ENCODE measurements around the gene SYT11. TPM values are rescaled to one million over a fixed set of nuclear protein-coding genes. Genes with fewer than 3 reads are reported as not detected.
A peak's percentile ranks its signal among the peaks of the same experiment; 100 is the strongest.
"Not testable (repeated sequence)": the region's sequence is repeated elsewhere in the genome, so short reads cannot be mapped to it uniquely, and the experiment has no call there.

SYT11 gene
- total RNA-seq, 2 experiments from 2014 or later: 11.9 to 12.2 TPM

DNA sequence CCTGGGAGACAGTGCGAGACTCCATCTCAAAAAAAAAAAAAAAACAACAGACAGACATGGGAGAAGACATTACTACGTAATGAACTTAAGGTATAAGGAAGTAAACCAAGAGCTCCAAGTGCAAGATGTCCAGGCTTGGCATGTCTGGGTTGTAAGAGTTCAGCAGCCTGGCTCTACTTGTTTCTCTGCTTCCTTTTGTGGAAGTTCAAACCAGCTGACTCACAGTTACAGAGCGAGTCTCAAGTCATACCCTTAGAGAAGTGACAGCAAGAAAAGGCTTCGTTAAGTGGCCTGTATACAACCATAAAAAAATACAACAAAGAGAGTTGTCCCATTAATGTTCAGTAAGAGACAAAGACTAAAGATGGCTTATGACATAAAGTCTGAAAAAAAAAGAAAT is 50.5 kb downstream of the SYT11 start:
- DNase-seq: no peak
- peaks cover 62% of the 10 kb centered on the region for H3K36me3 Mint-ChIP-seq (ENCODE audit: low read depth)
- ChIA-PET POLR2A (no interaction called here), CTCF (no interaction called here)
- peaks cover 26% of the 10 kb centered on the region for H3K4me1 Mint-ChIP-seq (ENCODE audit: low read depth)
- H3K4me3 Mint-ChIP-seq: peak overlapping the region; percentile 99
- peak overlapping the region; percentile 6 for H3K27ac Mint-ChIP-seq
- ATAC-seq: no peak
- H3K9me3 Mint-ChIP-seq (ENCODE audit: insufficient read depth): no peaks in the 10 kb centered on the region
- H3K27me3 Mint-ChIP-seq (ENCODE audit: low read depth): no peaks in the 10 kb centered on the region

- H3K27me3 Mint-ChIP-seq (ENCODE audit: low read depth): no peaks in the 10 kb centered on the region
- CTCF ChIA-PET: interaction anchor here (0.6 kb wide), 1 partner anchor 22 kb away, joined by 3 read pairs; no protein-coding TSS in a partner anchor
- H3K4me1 Mint-ChIP-seq (ENCODE audit: low read depth): peaks cover 26% of the 10 kb centered on the region
- ATAC-seq: peak; percentile 38
- DNase-seq: peak; percentile 29
- H3K36me3 Mint-ChIP-seq (ENCODE audit: low read depth): peaks cover 63% of the 10 kb centered on the region
- POLR2A ChIA-PET: no interaction called here
- no peaks in the 10 kb centered on the region for H3K9me3 Mint-ChIP-seq (ENCODE audit: insufficient read depth)
- H3K4me3 Mint-ChIP-seq: peak overlapping the region; percentile 99
- H3K27ac Mint-ChIP-seq: peak overlapping the region; percentile 99
Observed at GRCh38 chr1:155910621-155911121, 51.3 kb downstream of the SYT11 start.

DNA sequence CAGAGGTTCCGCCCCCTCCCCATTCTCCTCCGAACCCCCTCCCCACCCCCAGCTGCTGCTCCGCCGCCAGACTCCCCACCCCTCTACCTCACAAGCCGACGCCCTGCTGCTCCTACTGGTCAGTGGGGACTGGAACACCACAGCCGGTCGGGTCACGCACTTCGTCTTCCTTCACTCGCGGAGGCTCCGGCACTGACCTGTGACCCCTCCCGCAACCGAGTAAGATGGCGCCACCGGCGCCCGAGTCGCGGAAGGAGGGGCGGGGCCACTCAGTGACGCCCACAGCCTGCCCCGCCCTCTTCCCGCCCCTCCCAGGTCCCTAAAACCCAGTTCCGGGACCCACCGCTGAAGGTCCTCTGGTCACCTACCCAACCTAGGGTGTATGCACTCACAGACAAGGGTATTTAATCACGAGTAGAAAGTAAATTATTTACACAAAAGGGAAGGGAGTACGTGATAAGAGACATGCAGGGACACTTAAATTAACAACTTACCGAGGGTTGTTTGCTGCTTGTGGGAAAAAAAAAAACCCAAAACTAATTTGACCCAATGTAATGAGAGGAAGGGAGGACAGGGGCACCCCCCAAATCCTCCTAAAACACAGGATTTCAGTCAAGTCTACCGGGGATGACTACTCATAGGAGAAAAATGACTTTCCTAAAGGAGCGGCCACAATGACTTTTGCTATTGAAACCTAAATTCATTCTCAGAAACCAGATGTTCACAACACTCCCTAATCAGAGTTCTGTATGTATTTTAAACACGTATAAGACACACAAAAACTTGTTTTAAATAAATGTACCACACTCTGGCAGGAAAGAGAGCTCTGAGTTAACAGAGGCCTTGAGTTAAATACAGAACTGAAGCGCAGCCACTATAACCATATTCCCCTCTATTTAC is 52.0 kb downstream of the SYT11 start, which contains the start of gene RIT1:
Gene RIT1, minus strand, starts transcription at position 194 of the 900 bp plus-strand sequence. CDS start 588 bp downstream, outside the sequence.
- H3K36me3 Mint-ChIP-seq (ENCODE audit: low read depth): peaks cover 68% of the 10 kb centered on the region
- peak; percentile 90 for DNase-seq
- ChIA-PET CTCF (interaction anchor here (0.6 to 0.9 kb wide), 2 partner anchors 16 to 21 kb away, joined by 3 read pairs; no protein-coding TSS in a partner anchor), POLR2A (no interaction called here)
- peak within 1 kb of the TSS; percentile 99 for H3K4me3 Mint-ChIP-seq
- no peaks in the 10 kb centered on the region for H3K27me3 Mint-ChIP-seq (ENCODE audit: low read depth)
- peak within 1 kb of the TSS; percentile 99 for H3K27ac Mint-ChIP-seq
- H3K4me1 Mint-ChIP-seq (ENCODE audit: low read depth): peaks cover 26% of the 10 kb centered on the region
- peak; percentile 94 for ATAC-seq
- H3K9me3 Mint-ChIP-seq (ENCODE audit: insufficient read depth): no peaks in the 10 kb centered on the region

GRCh38 chr1:155912056-155912536 is 52.7 kb downstream of the SYT11 start:
- ATAC-seq: no peak
- POLR2A ChIA-PET: no interaction called here
- CTCF ChIA-PET: interaction anchor here (0.9 to 1.5 kb wide), 2 partner anchors 17 to 19 kb away, joined by 3 read pairs; no protein-coding TSS in a partner anchor
- Mint-ChIP-seq H3K36me3 (ENCODE audit: low read depth) (peaks cover 75% of the 10 kb centered on the region), H3K4me3 (peak overlapping the region; percentile 99), H3K9me3 (ENCODE audit: insufficient read depth) (no peaks in the 10 kb centered on the region), H3K27me3 (ENCODE audit: low read depth) (no peaks in the 10 kb centered on the region), H3K27ac (peak overlapping the region; percentile 99), H3K4me1 (ENCODE audit: low read depth) (peaks cover 26% of the 10 kb centered on the region)
- no peak for DNase-seq

GRCh38 chr1:155913969-155914757 is 54.8 kb downstream of the SYT11 start:
- CTCF ChIA-PET: no interaction called here

DNA sequence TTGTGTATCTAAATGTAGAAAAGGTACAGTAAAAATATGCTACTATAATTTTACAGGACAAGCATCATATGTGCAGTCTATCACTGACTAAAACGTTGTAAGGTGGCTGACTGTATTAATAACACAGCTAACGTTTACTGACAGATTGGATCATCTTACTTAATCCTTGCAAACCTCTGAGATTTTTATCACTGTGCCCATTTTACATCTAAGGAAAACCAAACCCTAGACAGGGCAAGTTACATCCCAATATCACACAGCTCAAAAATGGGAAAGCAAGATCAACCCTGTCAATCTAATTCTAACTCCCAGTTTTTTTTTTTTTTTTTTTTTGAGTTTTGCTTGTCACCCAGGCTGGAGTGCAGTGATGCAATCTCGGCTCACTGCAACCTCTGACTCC is 59.3 kb downstream of the SYT11 start:
- DNase-seq: no peak
- no peaks in the 10 kb centered on the region for H3K27me3 Mint-ChIP-seq (ENCODE audit: low read depth)
- ChIA-PET CTCF (no interaction called here), POLR2A (interaction anchor here (0.6 to 3.4 kb wide), 2 partner anchors 15 to 354 kb away, joined by 3 to 16 read pairs; partner anchors contain the start of gene KHDC4)
- no peak overlapping the region for H3K4me3 Mint-ChIP-seq
- peaks cover 74% of the 10 kb centered on the region for H3K36me3 Mint-ChIP-seq (ENCODE audit: low read depth)
- H3K4me1 Mint-ChIP-seq (ENCODE audit: low read depth): peaks cover 4% of the 10 kb centered on the region
- no peak overlapping the region for H3K27ac Mint-ChIP-seq
- no peak for ATAC-seq
- no peaks in the 10 kb centered on the region for H3K9me3 Mint-ChIP-seq (ENCODE audit: insufficient read depth)

More at GRCh38 chr1:155913969-155914757, 54.8 kb downstream of the SYT11 start:
- Mint-ChIP-seq H3K27ac (no peak overlapping the region), H3K4me3 (no peak overlapping the region), H3K4me1 (ENCODE audit: low read depth) (peaks cover 22% of the 10 kb centered on the region), H3K27me3 (ENCODE audit: low read depth) (no peaks in the 10 kb centered on the region), H3K36me3 (ENCODE audit: low read depth) (peaks cover 78% of the 10 kb centered on the region), H3K9me3 (ENCODE audit: insufficient read depth) (no peaks in the 10 kb centered on the region)
- ATAC-seq: no peak
- no peak for DNase-seq
- POLR2A ChIA-PET: interaction anchor here (1.7 kb wide), 1 partner anchor 20 kb away, joined by 3 read pairs; the partner anchor contains the start of gene KHDC4

DNA sequence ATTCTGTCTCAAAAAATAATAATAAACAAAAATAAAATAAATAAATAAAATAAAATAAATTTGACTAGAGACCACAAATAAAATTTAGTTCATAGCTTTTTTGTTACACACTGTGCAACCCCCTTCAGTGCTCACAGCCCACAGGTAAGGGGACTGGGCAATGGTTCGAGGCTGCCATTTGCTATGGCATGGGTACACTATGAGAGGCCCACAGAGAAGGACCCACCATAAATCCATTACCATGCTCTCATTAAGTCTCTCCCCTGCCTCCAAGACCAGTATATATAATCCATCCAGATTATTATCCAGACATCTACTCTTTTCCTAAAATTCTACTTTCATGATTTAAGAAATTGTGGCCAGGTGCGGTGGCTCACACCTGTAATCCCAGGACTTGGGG is 60.4 kb downstream of the SYT11 start:
- H3K27me3 Mint-ChIP-seq (ENCODE audit: low read depth): no peaks in the 10 kb centered on the region
- H3K4me3 Mint-ChIP-seq: no peak overlapping the region
- peaks cover 4% of the 10 kb centered on the region for H3K4me1 Mint-ChIP-seq (ENCODE audit: low read depth)
- CTCF ChIA-PET: no interaction called here
- POLR2A ChIA-PET: no interaction called here
- no peak for DNase-seq
- H3K36me3 Mint-ChIP-seq (ENCODE audit: low read depth): peaks cover 68% of the 10 kb centered on the region
- ATAC-seq: no peak
- H3K27ac Mint-ChIP-seq: no peak overlapping the region
- no peaks in the 10 kb centered on the region for H3K9me3 Mint-ChIP-seq (ENCODE audit: insufficient read depth)

- Mint-ChIP-seq H3K36me3 (ENCODE audit: low read depth) (peaks cover 70% of the 10 kb centered on the region), H3K9me3 (ENCODE audit: insufficient read depth) (no peaks in the 10 kb centered on the region), H3K4me3 (no peak overlapping the region), H3K27ac (no peak overlapping the region), H3K4me1 (ENCODE audit: low read depth) (peaks cover 4% of the 10 kb centered on the region), H3K27me3 (ENCODE audit: low read depth) (no peaks in the 10 kb centered on the region)
- POLR2A ChIA-PET: no interaction called here
- CTCF ChIA-PET: interaction anchor here (0.7 to 1.0 kb wide), 2 partner anchors 19 to 69 kb away, joined by 3 to 5 read pairs; no protein-coding TSS in a partner anchor
- DNase-seq: no peak
- ATAC-seq: no peak
Observed at GRCh38 chr1:155920717-155921116, 61.4 kb downstream of the SYT11 start.

DNA sequence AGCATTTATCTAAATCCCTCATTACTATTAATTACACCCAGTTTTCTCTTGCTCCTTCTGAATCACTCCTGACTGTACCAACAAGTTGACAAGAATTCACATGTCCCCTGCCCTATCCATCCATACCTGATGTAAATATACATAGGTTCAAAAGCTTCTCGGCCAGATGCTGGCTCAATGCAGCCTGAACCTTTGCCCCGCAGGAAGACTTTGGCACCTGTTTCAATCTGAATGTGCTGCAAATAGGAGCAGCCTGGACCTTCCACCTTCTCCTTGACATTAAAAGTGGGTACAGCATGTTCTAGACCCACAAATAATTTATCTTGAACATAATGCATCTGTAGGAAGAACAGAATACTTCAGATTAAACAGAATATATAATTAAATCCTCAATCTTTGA is 66.1 kb downstream of the SYT11 start:
- DNase-seq: no peak
- no peak overlapping the region for H3K27ac Mint-ChIP-seq
- no peak for ATAC-seq
- ChIA-PET POLR2A (interaction anchor here (0.6 kb wide), 1 partner anchor 271 kb away, joined by 3 read pairs; no protein-coding TSS in a partner anchor), CTCF (interaction anchor here (1.2 kb wide), 1 partner anchor 64 kb away, joined by 3 read pairs; no protein-coding TSS in a partner anchor)
- peaks cover 69% of the 10 kb centered on the region for H3K36me3 Mint-ChIP-seq (ENCODE audit: low read depth)
- H3K9me3 Mint-ChIP-seq (ENCODE audit: insufficient read depth): no peaks in the 10 kb centered on the region
- H3K27me3 Mint-ChIP-seq (ENCODE audit: low read depth): no peaks in the 10 kb centered on the region
- H3K4me3 Mint-ChIP-seq: no peak overlapping the region
- H3K4me1 Mint-ChIP-seq (ENCODE audit: low read depth): peaks cover 21% of the 10 kb centered on the region

DNA sequence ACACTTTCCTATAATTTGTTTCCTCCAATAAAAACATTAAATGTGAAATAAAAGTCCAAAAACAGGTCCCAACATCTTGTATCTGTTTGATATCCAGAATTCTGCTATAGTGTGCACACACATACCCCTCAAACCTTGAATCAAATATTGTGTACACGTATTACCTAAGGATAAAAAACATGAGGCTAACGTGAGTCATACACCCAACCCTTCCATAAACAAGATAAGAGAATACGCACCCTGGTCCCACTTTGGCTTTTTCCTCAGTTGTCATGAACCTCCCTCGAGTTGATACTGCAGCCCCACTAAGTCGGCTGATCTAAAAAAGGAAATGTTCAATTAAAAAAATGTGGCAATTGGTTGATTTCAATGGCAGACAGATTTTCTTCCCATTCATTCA is 69.7 kb downstream of the SYT11 start:
- H3K9me3 Mint-ChIP-seq (ENCODE audit: insufficient read depth): no peaks in the 10 kb centered on the region
- ChIA-PET POLR2A (no interaction called here), CTCF (interaction anchor here (1.1 kb wide), 1 partner anchor 60 kb away, joined by 4 read pairs; no protein-coding TSS in a partner anchor)
- H3K36me3 Mint-ChIP-seq (ENCODE audit: low read depth): peaks cover 68% of the 10 kb centered on the region
- DNase-seq: no peak
- H3K4me3 Mint-ChIP-seq: no peak overlapping the region
- H3K27ac Mint-ChIP-seq: no peak overlapping the region
- peaks cover 42% of the 10 kb centered on the region for H3K4me1 Mint-ChIP-seq (ENCODE audit: low read depth)
- H3K27me3 Mint-ChIP-seq (ENCODE audit: low read depth): no peaks in the 10 kb centered on the region
- no peak for ATAC-seq

GRCh38 chr1:155930725-155931124 is 71.4 kb downstream of the SYT11 start:
- H3K27me3 Mint-ChIP-seq (ENCODE audit: low read depth); DNase-seq; POLR2A ChIA-PET; H3K9me3 Mint-ChIP-seq (ENCODE audit: insufficient read depth); ATAC-seq: not testable (repeated sequence)
- H3K4me3 Mint-ChIP-seq: peak overlapping the region; percentile 52
- H3K36me3 Mint-ChIP-seq (ENCODE audit: low read depth): peaks cover 62% of the 10 kb centered on the region
- CTCF ChIA-PET: interaction anchor here (0.6 to 3.7 kb wide), 6 partner anchors 13 to 136 kb away, joined by 3 to 20 read pairs (median 3); no protein-coding TSS in a partner anchor
- H3K27ac Mint-ChIP-seq: peak overlapping the region; percentile 60
- H3K4me1 Mint-ChIP-seq (ENCODE audit: low read depth): peaks cover 42% of the 10 kb centered on the region
